Tibial artery (tissue), 4 donors: Measurements from ENCODE around the gene TGIF2.

Experiments used
- DNase-seq, 2 donors: peaks; one replicate each; pipeline ENCODE4 v3.0.0-alpha.2; 2019
- H3K27ac ChIP-seq, 2 donors: fragments of 200-600 bp; sonication (generic) in 1 of 2; 1 replicate in 1 of 2; 2 replicates in 1 of 2; pipeline ENCODE4 v1.5.1; 2018 to 2019; ENCODE audit warnings: mild to moderate bottlenecking in 1 of 2
- H3K27me3 ChIP-seq, 2 donors: fragments of 200-600 bp; sonication (generic) in 1 of 2; one replicate each; pipeline versions ENCODE4 v1.5.1 to v1.6.0; 2016 to 2019
- H3K36me3 ChIP-seq, 3 donors: fragments of 200-600 bp; sonication (generic) in 2 of 3; one replicate each; pipeline ENCODE4 v1.5.1; 2016 to 2019; ENCODE audit warnings: mild to moderate bottlenecking in 2 of 3
- H3K4me1 ChIP-seq, 4 donors: fragments of 200-600 bp; sonication (generic) in 2 of 4; 1 replicate in 3 of 4; 2 replicates in 1 of 4; pipeline ENCODE4 v1.5.1; 2016 to 2019
- H3K4me3 ChIP-seq, 2 donors: fragments of 200-600 bp; sonication (generic) in 1 of 2; 1 replicate in 1 of 2; 2 replicates in 1 of 2; pipeline ENCODE4 v1.5.1; 2018 to 2019; ENCODE audit warnings: mild to moderate bottlenecking in 2 of 2
- H3K9me3 ChIP-seq, 3 donors: fragments of 200-600 bp; sonication (generic) in 1 of 3; one replicate each; pipeline ENCODE4 v1.5.1; 2016 to 2019
- intact Hi-C: fragments of 100-400 bp; cut with DNase I; formaldehyde crosslinking; loops from one replicate; pipeline ENCODE4 v1.15.0; 2023; ENCODE audit warnings: low total_unique reads
- TF ChIP-seq, protein P1 (sequence below), 2 experiments: fragments of 200-600 bp in 1 of 2; fragments of 450-650 bp in 1 of 2; IDR thresholded peaks; one replicate each; pipeline ENCODE4 v1.5.1; 2017 to 2019; ENCODE audit warnings: antibody characterized with exemption in 2 of 2, mild to moderate bottlenecking in 1 of 2, moderate library complexity in 1 of 2

Gene TGIF2

GRCh38 chr20:36543184-36544133 is 29.9 kb upstream of the TGIF2 start:
- TF ChIP-seq, protein P1, sequence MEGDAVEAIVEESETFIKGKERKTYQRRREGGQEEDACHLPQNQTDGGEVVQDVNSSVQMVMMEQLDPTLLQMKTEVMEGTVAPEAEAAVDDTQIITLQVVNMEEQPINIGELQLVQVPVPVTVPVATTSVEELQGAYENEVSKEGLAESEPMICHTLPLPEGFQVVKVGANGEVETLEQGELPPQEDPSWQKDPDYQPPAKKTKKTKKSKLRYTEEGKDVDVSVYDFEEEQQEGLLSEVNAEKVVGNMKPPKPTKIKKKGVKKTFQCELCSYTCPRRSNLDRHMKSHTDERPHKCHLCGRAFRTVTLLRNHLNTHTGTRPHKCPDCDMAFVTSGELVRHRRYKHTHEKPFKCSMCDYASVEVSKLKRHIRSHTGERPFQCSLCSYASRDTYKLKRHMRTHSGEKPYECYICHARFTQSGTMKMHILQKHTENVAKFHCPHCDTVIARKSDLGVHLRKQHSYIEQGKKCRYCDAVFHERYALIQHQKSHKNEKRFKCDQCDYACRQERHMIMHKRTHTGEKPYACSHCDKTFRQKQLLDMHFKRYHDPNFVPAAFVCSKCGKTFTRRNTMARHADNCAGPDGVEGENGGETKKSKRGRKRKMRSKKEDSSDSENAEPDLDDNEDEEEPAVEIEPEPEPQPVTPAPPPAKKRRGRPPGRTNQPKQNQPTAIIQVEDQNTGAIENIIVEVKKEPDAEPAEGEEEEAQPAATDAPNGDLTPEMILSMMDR (IDR thresholded peaks at IDR 0.05): no peak
- H3K27me3 ChIP-seq: no peaks in the 10 kb centered on the region
- H3K4me1 ChIP-seq: peaks cover 0 to 78% (median 59%) of the 10 kb centered on the region in 4 donors
- peak overlapping the region; percentile 85 to 99 for H3K4me3 ChIP-seq
- H3K27ac ChIP-seq: peak overlapping the region; percentile 97 to 99
- intact Hi-C loops: loop anchor here (2.0 kb wide), 1 partner anchor 81 kb away; no protein-coding TSS in a partner anchor
- peak; percentile 95 to 98 for DNase-seq
- H3K36me3 ChIP-seq: peaks cover 43 to 45% (median 45%) of the 10 kb centered on the region in 3 donors
- no peaks in the 10 kb centered on the region for H3K9me3 ChIP-seq

- H3K9me3 ChIP-seq: no peaks in the 10 kb centered on the region
- DNase-seq: peak in 1 of 2 donors; percentile 88
- peaks cover 0 to 78% (median 54%) of the 10 kb centered on the region in 4 donors for H3K4me1 ChIP-seq
- TF ChIP-seq, protein P1 (IDR thresholded peaks at IDR 0.05): no peak
- H3K4me3 ChIP-seq: peak overlapping the region; percentile 85 to 99
- H3K27ac ChIP-seq: peak overlapping the region; percentile 97 to 99
- peaks cover 48 to 54% (median 53%) of the 10 kb centered on the region in 3 donors for H3K36me3 ChIP-seq
- no peaks in the 10 kb centered on the region for H3K27me3 ChIP-seq
- intact Hi-C loops: no loop called here
Measured at GRCh38 chr20:36544134-36545018, 29.0 kb upstream of the TGIF2 start.

- Histone ChIP-seq H3K27me3 (no peaks in the 10 kb centered on the region), H3K36me3 (peaks cover 48 to 59% (median 53%) of the 10 kb centered on the region in 3 donors), H3K27ac (peak overlapping the region; percentile 97 to 99), H3K4me3 (peak overlapping the region; percentile 85 to 99), H3K4me1 (peaks cover 0 to 80% (median 59%) of the 10 kb centered on the region in 4 donors), H3K9me3 (no peaks in the 10 kb centered on the region)
- TF ChIP-seq, protein P1 (IDR thresholded peaks at IDR 0.05): no peak
- intact Hi-C loops: no loop called here
- DNase-seq: peak in 1 of 2 donors; percentile 68
Measured at GRCh38 chr20:36546111-36546736, 27.2 kb upstream of the TGIF2 start.

GRCh38 chr20:36547186-36548005 is 26.0 kb upstream of the TGIF2 start:
- Histone ChIP-seq H3K27ac (peak overlapping the region; percentile 97 to 99), H3K9me3 (no peaks in the 10 kb centered on the region), H3K27me3 (no peaks in the 10 kb centered on the region), H3K4me1 (peaks cover 0 to 80% (median 59%) of the 10 kb centered on the region in 4 donors), H3K4me3 (peak overlapping the region in 1 of 2 donors; percentile 85), H3K36me3 (peaks cover 48 to 58% (median 51%) of the 10 kb centered on the region in 3 donors)
- peak in 1 of 2 donors; percentile 68 for DNase-seq
- TF ChIP-seq, protein P1 (IDR thresholded peaks at IDR 0.05): no peak
- intact Hi-C loops: no loop called here
